ENCODE measurements around the gene OLIG2.

DNA sequence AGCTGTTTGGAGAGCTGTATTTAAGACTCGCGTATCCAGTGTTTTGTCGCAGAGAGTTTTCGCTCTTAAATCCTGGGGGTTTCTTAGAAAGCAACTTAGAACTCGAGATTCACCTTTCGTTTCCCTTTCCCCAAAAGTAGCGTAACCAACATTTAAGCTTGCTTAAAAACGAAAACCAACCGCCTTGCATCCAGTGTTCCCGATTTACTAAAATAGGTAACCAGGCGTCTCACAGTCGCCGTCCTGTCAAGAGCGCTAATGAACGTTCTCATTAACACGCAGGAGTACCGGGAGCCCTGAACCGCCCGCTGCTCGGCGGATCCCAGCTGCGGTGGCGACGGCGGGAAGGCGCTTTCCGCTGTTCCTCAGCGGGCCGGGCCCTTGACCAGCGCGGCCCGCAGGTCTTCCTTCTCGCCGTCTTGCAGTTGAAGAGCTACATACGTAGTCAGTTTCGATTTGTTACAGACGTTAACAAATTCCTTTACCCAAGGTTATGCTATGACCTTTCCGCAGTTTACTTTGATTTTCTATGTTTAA is 46.1 kb downstream of the OLIG2 start:
- TF ChIP-seq, protein P1, sequence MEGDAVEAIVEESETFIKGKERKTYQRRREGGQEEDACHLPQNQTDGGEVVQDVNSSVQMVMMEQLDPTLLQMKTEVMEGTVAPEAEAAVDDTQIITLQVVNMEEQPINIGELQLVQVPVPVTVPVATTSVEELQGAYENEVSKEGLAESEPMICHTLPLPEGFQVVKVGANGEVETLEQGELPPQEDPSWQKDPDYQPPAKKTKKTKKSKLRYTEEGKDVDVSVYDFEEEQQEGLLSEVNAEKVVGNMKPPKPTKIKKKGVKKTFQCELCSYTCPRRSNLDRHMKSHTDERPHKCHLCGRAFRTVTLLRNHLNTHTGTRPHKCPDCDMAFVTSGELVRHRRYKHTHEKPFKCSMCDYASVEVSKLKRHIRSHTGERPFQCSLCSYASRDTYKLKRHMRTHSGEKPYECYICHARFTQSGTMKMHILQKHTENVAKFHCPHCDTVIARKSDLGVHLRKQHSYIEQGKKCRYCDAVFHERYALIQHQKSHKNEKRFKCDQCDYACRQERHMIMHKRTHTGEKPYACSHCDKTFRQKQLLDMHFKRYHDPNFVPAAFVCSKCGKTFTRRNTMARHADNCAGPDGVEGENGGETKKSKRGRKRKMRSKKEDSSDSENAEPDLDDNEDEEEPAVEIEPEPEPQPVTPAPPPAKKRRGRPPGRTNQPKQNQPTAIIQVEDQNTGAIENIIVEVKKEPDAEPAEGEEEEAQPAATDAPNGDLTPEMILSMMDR (IDR thresholded peaks at IDR 0.05): no peak
- no peak for TF ChIP-seq POLR2A (IDR thresholded peaks at IDR 0.05)
